Fibroblast of mammary gland (primary cell): ENCODE data around the gene ITFG1.
"Not testable (repeated sequence)": the region's sequence is repeated elsewhere in the genome, so short reads cannot be mapped to it uniquely, and the experiment has no call there.

Experiments
- DNase-seq: peaks from one replicate; pipeline ENCODE4 v3.0.0-alpha.2; 2010; ENCODE audit warnings: low read depth
- H3K4me3 ChIP-seq: 2 replicates; pipeline ENCODE4 v1.5.1; 2011; ENCODE audit warnings: low read depth, mild to moderate bottlenecking, low read length, moderate library complexity; ENCODE audit not compliant: control insufficient read depth
- TF ChIP-seq, protein P1 (sequence below): conservative IDR thresholded peaks from 2 replicates; pipeline ENCODE4 v1.5.1; 2011; ENCODE audit warnings: low read depth, low read length, inconsistent platforms; ENCODE audit not compliant: control insufficient read depth, insufficient read depth

Gene ITFG1

DNA sequence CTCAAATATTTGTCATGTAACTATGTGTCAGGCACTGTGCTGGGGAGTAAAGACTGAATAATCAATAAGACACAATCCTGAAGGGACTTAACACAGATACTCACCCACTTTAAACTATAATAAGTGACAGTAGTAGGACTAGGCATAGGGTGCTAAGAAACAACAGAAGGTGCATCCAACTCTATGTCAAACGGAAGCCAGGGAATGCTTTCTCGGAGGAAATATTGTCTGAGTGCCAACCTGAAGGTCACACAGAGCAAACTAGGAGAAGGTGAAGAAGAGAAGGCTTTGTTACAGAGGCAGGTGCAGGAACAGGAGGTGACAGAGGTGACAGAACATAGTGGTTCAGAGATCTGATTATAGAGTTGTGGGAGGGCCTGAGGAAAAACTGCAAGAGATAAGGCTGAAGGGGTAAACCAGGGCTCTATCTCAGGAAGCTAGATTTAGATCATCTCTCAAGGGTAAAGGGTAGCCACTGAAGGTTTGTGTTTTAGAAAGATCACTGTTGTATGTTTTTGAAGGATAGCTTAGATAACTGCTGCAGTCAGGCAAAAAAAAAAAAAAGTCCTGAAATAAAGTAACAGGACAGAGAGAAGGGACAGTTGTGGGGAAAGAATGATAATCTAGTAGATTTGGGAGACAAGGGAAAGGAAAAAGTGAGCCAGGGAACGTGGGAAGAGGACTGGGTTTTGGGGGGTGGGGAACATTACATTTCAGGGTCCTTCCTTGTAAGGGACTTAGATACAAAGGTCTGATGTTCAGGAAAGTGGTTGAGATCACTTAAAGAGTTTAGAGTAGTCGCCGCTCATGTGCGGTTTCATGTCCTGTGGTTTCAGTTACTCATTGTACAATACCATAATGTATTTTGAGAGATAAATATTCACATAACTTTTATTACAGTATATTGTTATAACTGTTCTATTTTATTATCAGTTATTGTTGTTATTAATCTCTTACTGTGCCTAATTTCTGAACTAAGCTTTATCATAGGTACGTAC lies 231.5 kb downstream of the ITFG1 start:
- no peak overlapping the region for H3K4me3 ChIP-seq
- DNase-seq, result no peak
- TF ChIP-seq, protein P1, sequence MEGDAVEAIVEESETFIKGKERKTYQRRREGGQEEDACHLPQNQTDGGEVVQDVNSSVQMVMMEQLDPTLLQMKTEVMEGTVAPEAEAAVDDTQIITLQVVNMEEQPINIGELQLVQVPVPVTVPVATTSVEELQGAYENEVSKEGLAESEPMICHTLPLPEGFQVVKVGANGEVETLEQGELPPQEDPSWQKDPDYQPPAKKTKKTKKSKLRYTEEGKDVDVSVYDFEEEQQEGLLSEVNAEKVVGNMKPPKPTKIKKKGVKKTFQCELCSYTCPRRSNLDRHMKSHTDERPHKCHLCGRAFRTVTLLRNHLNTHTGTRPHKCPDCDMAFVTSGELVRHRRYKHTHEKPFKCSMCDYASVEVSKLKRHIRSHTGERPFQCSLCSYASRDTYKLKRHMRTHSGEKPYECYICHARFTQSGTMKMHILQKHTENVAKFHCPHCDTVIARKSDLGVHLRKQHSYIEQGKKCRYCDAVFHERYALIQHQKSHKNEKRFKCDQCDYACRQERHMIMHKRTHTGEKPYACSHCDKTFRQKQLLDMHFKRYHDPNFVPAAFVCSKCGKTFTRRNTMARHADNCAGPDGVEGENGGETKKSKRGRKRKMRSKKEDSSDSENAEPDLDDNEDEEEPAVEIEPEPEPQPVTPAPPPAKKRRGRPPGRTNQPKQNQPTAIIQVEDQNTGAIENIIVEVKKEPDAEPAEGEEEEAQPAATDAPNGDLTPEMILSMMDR, result no peak

DNA sequence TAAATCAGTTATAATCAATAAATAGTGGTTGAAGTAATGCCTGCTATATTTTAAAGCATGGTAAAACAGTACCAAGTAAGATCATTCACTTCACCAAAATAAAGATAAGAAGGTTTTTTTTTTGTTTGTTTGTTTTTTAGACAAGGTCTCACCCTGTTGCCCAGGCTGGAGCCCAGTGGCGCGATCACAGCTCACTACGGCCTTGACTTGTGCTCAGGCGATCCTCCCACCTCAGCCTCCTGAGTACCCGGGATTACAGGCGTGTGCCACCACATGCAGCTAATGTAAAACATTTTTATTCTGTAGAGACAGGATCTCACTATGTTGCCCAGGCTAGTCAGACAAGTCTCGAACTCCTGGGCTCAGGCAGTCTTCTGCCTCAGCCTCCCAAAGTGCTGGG lies 232.6 kb downstream of the ITFG1 start:
- H3K4me3 ChIP-seq, result no peak overlapping the region
- DNase-seq, result no peak
- TF ChIP-seq, protein P1, result no peak

DNA sequence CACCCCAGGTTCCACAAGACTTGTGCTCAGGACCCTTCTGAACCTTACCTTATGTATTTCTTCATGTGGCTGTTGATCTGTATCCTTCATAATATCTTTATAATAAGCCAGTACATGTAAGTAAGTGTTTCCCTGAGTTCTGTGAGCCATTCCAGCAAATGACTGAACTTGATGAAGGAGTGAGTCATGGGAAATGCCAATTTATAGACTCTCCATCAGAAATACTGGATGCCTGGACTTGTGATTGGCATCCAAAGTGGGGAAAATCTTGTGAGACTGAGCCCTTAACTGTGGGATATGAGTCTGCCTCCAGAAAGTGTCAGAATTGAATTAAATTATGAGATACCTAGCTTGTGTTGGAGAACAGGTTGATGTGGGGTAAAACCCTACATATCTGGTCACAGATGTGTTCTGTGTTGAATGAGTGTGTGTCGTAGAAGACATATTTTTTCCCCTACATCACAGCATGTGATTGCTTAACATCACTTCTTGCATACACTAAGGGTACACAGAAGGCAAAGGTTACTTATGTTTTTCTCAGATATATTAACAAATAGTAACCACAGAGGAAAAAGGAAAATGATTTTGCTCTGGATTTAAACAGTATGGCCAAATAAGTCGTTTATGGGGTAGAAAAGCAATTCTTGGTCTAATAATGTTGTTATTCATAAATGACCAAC lies 247.0 kb downstream of the ITFG1 start:
- H3K4me3 ChIP-seq, result no peak overlapping the region
- TF ChIP-seq, protein P1, result no peak
- DNase-seq, result peak; percentile 12

DNA sequence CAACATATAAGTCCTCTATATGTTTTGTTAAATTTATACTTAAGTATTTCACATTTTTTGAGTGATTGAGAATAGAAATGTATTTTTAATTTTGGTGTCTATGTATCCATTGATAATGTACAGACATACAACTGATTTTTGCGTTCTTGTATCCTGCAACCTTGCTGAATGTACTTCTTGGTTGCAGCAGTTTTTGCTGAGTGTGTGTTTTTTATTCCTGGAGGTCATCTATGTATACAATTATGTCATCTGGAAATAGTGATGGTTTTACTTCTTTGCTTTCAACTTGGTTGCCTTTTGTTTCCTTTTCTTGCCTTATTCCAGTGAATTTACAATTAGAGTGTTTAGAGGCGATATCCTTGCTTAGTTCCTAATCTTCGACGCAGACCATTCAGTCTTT lies 249.6 kb downstream of the ITFG1 start:
- H3K4me3 ChIP-seq, result no peak overlapping the region
- DNase-seq, result no peak
- TF ChIP-seq, protein P1, result no peak

DNA sequence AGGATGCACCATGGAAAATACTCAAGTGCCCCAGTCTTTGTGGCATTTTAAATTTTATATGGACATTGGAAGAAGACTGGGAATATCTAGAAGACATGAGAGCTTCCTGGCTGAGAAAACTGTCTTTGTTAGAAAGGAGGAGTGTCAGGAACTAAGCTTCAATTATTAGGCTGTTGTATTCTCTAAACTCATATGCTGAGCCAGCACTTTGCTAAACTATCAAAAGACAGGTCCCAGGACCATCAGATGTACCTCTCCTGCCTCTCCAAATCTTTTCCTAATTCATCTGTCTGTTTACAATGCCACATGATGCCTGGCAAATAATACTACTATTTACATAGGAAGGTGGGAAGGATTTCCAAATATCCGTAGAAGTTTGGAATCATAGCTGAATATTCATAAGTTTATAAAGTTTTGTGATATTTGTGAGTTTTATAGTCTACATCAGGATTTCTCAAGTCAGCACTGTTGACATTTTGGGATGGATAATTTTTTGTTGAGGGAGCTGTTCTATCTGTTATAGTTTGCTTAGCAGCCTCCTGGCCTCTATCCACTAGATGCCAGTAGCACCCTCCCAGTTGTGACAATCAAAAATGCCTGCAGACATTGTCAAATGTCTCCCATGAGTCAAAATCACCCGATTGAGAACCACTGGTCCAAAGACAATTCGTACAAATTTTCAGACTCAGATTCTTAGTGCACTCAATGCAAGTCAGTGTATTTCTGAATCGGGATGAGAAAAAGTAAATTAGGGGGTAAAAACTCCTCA lies 255.9 kb downstream of the ITFG1 start:
- DNase-seq, result no peak
- TF ChIP-seq, protein P1, result no peak
- H3K4me3 ChIP-seq, result no peak overlapping the region

DNA sequence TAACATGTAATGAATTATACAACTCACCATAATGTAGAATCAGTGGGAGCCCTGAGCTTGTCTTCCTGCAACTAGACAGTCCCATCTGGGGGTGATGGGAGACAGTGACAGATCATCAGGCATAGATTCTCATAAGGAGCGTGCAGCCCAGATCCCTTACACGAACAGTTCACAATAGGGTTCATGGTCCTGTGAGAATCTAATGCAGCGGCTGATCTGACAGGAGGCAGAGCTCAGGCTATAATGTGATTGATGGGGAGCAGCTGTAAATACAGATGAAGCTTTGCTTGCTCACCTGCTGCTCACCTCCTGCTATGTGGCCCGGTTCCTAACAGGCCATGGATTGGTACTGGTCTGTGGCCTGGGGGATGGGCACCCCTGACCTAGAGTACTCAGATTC lies 257.4 kb downstream of the ITFG1 start:
- not testable (repeated sequence) for DNase-seq, H3K4me3 ChIP-seq
